Esophagus squamous epithelium (tissue), 5 donors: ENCODE measurements around the gene GPX3. TPM values are rescaled to one million over a fixed set of nuclear protein-coding genes. Genes with fewer than 3 reads are reported as not detected.

Experiments used
- DNase-seq: peaks from one replicate; lab custom pipeline; 2025; lab: John Stamatoyannopoulos, UW
- H3K27ac ChIP-seq, 4 donors: fragments of 200-600 bp; sonication (generic); one replicate each; pipeline ENCODE4 v1.5.1; 2016 to 2019; ENCODE audit warnings: mild to moderate bottlenecking in 1 of 4
- H3K27me3 ChIP-seq, 4 donors: fragments of 200-600 bp; sonication (generic); 1 replicate in 3 of 4; 2 replicates in 1 of 4; pipeline versions ENCODE4 v1.5.1 to v1.6.0; 2017 to 2021; ENCODE audit warnings: antibody characterized with exemption in 1 of 4
- H3K36me3 ChIP-seq, 3 donors: fragments of 200-600 bp; sonication (generic); one replicate each; pipeline ENCODE4 v1.5.1; 2016 to 2019
- H3K4me1 ChIP-seq, 3 donors: fragments of 200-600 bp; sonication (generic); one replicate each; pipeline ENCODE4 v1.5.1; 2017 to 2019
- H3K4me3 ChIP-seq, 4 donors: fragments of 200-600 bp; sonication (generic); 1 replicate in 3 of 4; 2 replicates in 1 of 4; pipeline ENCODE4 v1.5.1; 2016 to 2019; ENCODE audit warnings: mild to moderate bottlenecking in 2 of 4, moderate library complexity in 1 of 4
- H3K9me3 ChIP-seq, 3 donors: fragments of 200-600 bp; sonication (generic); one replicate each; pipeline ENCODE4 v1.5.1; 2016 to 2019
- CTCF ChIP-seq, 6 experiments: fragments of 450-650 bp in 4 of 6; fragments of 200-600 bp in 2 of 6; sonication (generic) in 2 of 6; IDR thresholded peaks; one replicate each; pipeline ENCODE4 v1.5.1; 2016 to 2019; ENCODE audit warnings: antibody characterized with exemption in 6 of 6, mild to moderate bottlenecking in 4 of 6, moderate library complexity in 4 of 6
- POLR2A ChIP-seq, 4 donors: fragments of 450-650 bp; IDR thresholded peaks; one replicate each; pipeline ENCODE4 v1.6.1; 2017; ENCODE audit warnings: antibody characterized with exemption in 4 of 4, mild to moderate bottlenecking in 4 of 4, moderate library complexity in 3 of 4
- WGBS, 2 donors: methylation state at CpG; one replicate each; pipeline ENCODE4 v1.1.5; 2018; 5-methylcytosine and 5-hydroxymethylcytosine counted together
- intact Hi-C: fragments of 100-400 bp; cut with DNase I; formaldehyde crosslinking; loops from one replicate; pipeline ENCODE4 v1.15.0; 2022
- total RNA-seq, 4 donors: library from RNA; depleted of rRNA; stranded (reverse); fragments of >200 nt; gene quantifications; one replicate each; pipeline ENCODE4 v1.1.0, GENCODE V29; 2016
- donor health status: DM: yes; HTN: yes; CAD: no.

The GPX3 gene
- total RNA-seq, 4 donors from 2014 or later = 166 to 1,028 (median 489) TPM

- H3K27ac ChIP-seq = no peak overlapping the region
- TF ChIP-seq POLR2A (IDR thresholded peaks at IDR 0.05) = no peak
- TF ChIP-seq CTCF (IDR thresholded peaks at IDR 0.05) = no peak
- peaks cover 53 to 88% (median 68%) of the 10 kb centered on the region in 3 donors for H3K4me1 ChIP-seq
- no peak for DNase-seq
- no peaks in the 10 kb centered on the region for H3K27me3 ChIP-seq
- H3K4me3 ChIP-seq = no peak overlapping the region
- peaks cover 0 to 78% (median 12%) of the 10 kb centered on the region in 3 donors for H3K36me3 ChIP-seq
- WGBS, 2 donors = 81 to 92% methylated on average over 1 of the region's 1 CpG
- no peaks in the 10 kb centered on the region for H3K9me3 ChIP-seq
- intact Hi-C loops = no loop called here
Observed at GRCh38 chr5:151065609-151066008, 45.2 kb downstream of the GPX3 start.

- peaks cover 0 to 71% (median 7%) of the 10 kb centered on the region in 3 donors for H3K36me3 ChIP-seq
- DNase-seq = no peak
- TF ChIP-seq CTCF (IDR thresholded peaks at IDR 0.05) = no peak
- TF ChIP-seq POLR2A (IDR thresholded peaks at IDR 0.05) = no peak
- WGBS, 2 donors = 67 to 70% methylated on average over 6 of the region's 6 CpGs
- H3K27ac ChIP-seq = no peak overlapping the region
- no peaks in the 10 kb centered on the region for H3K27me3 ChIP-seq
- H3K4me1 ChIP-seq = peaks cover 55 to 92% (median 72%) of the 10 kb centered on the region in 3 donors
- intact Hi-C loops = no loop called here
- H3K4me3 ChIP-seq = no peak overlapping the region
- no peaks in the 10 kb centered on the region for H3K9me3 ChIP-seq
Observed at GRCh38 chr5:151066920-151067319, 46.5 kb downstream of the GPX3 start.

GRCh38 chr5:151067632-151068432 lies 47.4 kb downstream of the GPX3 start:
- H3K4me1 ChIP-seq = peaks cover 58 to 92% (median 78%) of the 10 kb centered on the region in 3 donors
- intact Hi-C loops = no loop called here
- H3K27ac ChIP-seq = peak overlapping the region; percentile 31 to 59 (median 46)
- TF ChIP-seq CTCF (IDR thresholded peaks at IDR 0.05) = no peak
- TF ChIP-seq POLR2A (IDR thresholded peaks at IDR 0.05) = no peak
- H3K9me3 ChIP-seq = no peaks in the 10 kb centered on the region
- H3K27me3 ChIP-seq = no peaks in the 10 kb centered on the region
- H3K36me3 ChIP-seq = peaks cover 0 to 62% (median 0%) of the 10 kb centered on the region in 3 donors
- 63 to 75% methylated on average over 10 to 11 of the region's 14 CpGs for WGBS, 2 donors
- H3K4me3 ChIP-seq = no peak overlapping the region
- no peak for DNase-seq

GRCh38 chr5:151068433-151069197 lies 48.2 kb downstream of the GPX3 start:
- peaks cover 0 to 54% (median 0%) of the 10 kb centered on the region in 3 donors for H3K36me3 ChIP-seq
- H3K4me3 ChIP-seq = no peak overlapping the region
- H3K27me3 ChIP-seq = no peaks in the 10 kb centered on the region
- H3K27ac ChIP-seq = peak overlapping the region; percentile 31 to 59 (median 49)
- H3K9me3 ChIP-seq = no peaks in the 10 kb centered on the region
- H3K4me1 ChIP-seq = peaks cover 50 to 89% (median 71%) of the 10 kb centered on the region in 3 donors
- 52 to 70% methylated on average over 6 to 8 of the region's 12 CpGs for whole genome bisulfite sequencing, 2 donors
- DNase-seq = no peak
- no peak for TF ChIP-seq POLR2A (IDR thresholded peaks at IDR 0.05)
- no peak for TF ChIP-seq CTCF (IDR thresholded peaks at IDR 0.05)
- intact Hi-C loops = no loop called here

GRCh38 chr5:151070449-151070848 lies 50.1 kb downstream of the GPX3 start:
- 59 to 78% methylated on average over 2 of the region's 2 CpGs for WGBS, 2 donors
- Histone ChIP-seq H3K4me1 (peaks cover 43 to 88% (median 58%) of the 10 kb centered on the region in 3 donors), H3K36me3 (peaks cover 0 to 39% (median 0%) of the 10 kb centered on the region in 3 donors), H3K4me3 (no peak overlapping the region), H3K27me3 (no peaks in the 10 kb centered on the region), H3K9me3 (no peaks in the 10 kb centered on the region), H3K27ac (no peak overlapping the region)
- TF ChIP-seq POLR2A (IDR thresholded peaks at IDR 0.05) = no peak
- no peak for TF ChIP-seq CTCF (IDR thresholded peaks at IDR 0.05)
- DNase-seq = no peak
- intact Hi-C loops = no loop called here
